ENCODE data around the gene ALS2CL.

The ALS2CL gene

GRCh38 chr3:46694520-46694919 is 1.0 kb upstream of the ALS2CL start:
- Histone ChIP-seq H3K4me3 (ENCODE audit: low read depth in 1 of 2, low read length in 2 of 2) (no peak overlapping the region), H3K36me3 (ENCODE audit: control insufficient read depth in 1 of 2, insufficient read depth in 2 of 2, low read length in 2 of 2) (no peaks in the 10 kb centered on the region), H3K27ac (ENCODE audit: low read depth, low read length) (no peak overlapping the region), H3K27me3 (ENCODE audit: control insufficient read depth in 1 of 2, insufficient read depth in 2 of 2, low read length in 2 of 2) (no peaks in the 10 kb centered on the region), H3K9me3 (ENCODE audit: control insufficient read depth in 1 of 2, low read length in 2 of 2) (no peaks in the 10 kb centered on the region), H3K4me1 (ENCODE audit: control insufficient read depth in 1 of 2, insufficient read depth in 2 of 2, low read length in 2 of 2) (peaks cover 45 to 61% of the 10 kb centered on the region in 2 donors), H3K9ac (ENCODE audit: low read depth in 1 of 2, low read length in 2 of 2) (no peak overlapping the region)

- Histone ChIP-seq H3K27ac (ENCODE audit: low read depth, low read length) (no peak overlapping the region), H3K4me1 (ENCODE audit: control insufficient read depth in 1 of 2, insufficient read depth in 2 of 2, low read length in 2 of 2) (peaks cover 45 to 60% of the 10 kb centered on the region in 2 donors), H3K9me3 (ENCODE audit: control insufficient read depth in 1 of 2, low read length in 2 of 2) (no peaks in the 10 kb centered on the region), H3K27me3 (ENCODE audit: control insufficient read depth in 1 of 2, insufficient read depth in 2 of 2, low read length in 2 of 2) (no peaks in the 10 kb centered on the region), H3K9ac (ENCODE audit: low read depth in 1 of 2, low read length in 2 of 2) (peak overlapping the region in 1 of 2 donors; percentile 32), H3K4me3 (ENCODE audit: low read depth in 1 of 2, low read length in 2 of 2) (peak overlapping the region; percentile 56 to 83), H3K36me3 (ENCODE audit: control insufficient read depth in 1 of 2, insufficient read depth in 2 of 2, low read length in 2 of 2) (peaks cover 0 to 3% of the 10 kb centered on the region in 2 donors)
These were observed 380 bp upstream of the ALS2CL start for GRCh38 chr3:46693892-46694226.

- Histone ChIP-seq H3K27me3 (ENCODE audit: control insufficient read depth in 1 of 2, insufficient read depth in 2 of 2, low read length in 2 of 2) (no peaks in the 10 kb centered on the region), H3K9me3 (ENCODE audit: control insufficient read depth in 1 of 2, low read length in 2 of 2) (no peaks in the 10 kb centered on the region), H3K36me3 (ENCODE audit: control insufficient read depth in 1 of 2, insufficient read depth in 2 of 2, low read length in 2 of 2) (peaks cover 0 to 3% of the 10 kb centered on the region in 2 donors), H3K4me3 (ENCODE audit: low read depth in 1 of 2, low read length in 2 of 2) (peak overlapping the region; percentile 82 to 83), H3K9ac (ENCODE audit: low read depth in 1 of 2, low read length in 2 of 2) (peak overlapping the region; percentile 82 to 88), H3K27ac (ENCODE audit: low read depth, low read length) (no peak overlapping the region), H3K4me1 (ENCODE audit: control insufficient read depth in 1 of 2, insufficient read depth in 2 of 2, low read length in 2 of 2) (peaks cover 45 to 60% of the 10 kb centered on the region in 2 donors)
These were observed 901 bp downstream of the ALS2CL start for GRCh38 chr3:46692566-46692990.

GRCh38 chr3:46690798-46691197 is 2.7 kb downstream of the ALS2CL start:
- Histone ChIP-seq H3K27ac (ENCODE audit: low read depth, low read length) (no peak overlapping the region), H3K9me3 (ENCODE audit: control insufficient read depth in 1 of 2, low read length in 2 of 2) (no peaks in the 10 kb centered on the region), H3K36me3 (ENCODE audit: control insufficient read depth in 1 of 2, insufficient read depth in 2 of 2, low read length in 2 of 2) (peaks cover 0 to 3% of the 10 kb centered on the region in 2 donors), H3K27me3 (ENCODE audit: control insufficient read depth in 1 of 2, insufficient read depth in 2 of 2, low read length in 2 of 2) (no peaks in the 10 kb centered on the region), H3K4me3 (ENCODE audit: low read depth in 1 of 2, low read length in 2 of 2) (no peak overlapping the region), H3K4me1 (ENCODE audit: control insufficient read depth in 1 of 2, insufficient read depth in 2 of 2, low read length in 2 of 2) (peaks cover 38 to 48% of the 10 kb centered on the region in 2 donors), H3K9ac (ENCODE audit: low read depth in 1 of 2, low read length in 2 of 2) (no peak overlapping the region)

GRCh38 chr3:46685446-46685845 is 8.0 kb downstream of the ALS2CL start:
- Histone ChIP-seq H3K27ac (ENCODE audit: low read depth, low read length) (no peak overlapping the region), H3K36me3 (ENCODE audit: control insufficient read depth in 1 of 2, insufficient read depth in 2 of 2, low read length in 2 of 2) (peaks cover 0 to 10% of the 10 kb centered on the region in 2 donors), H3K9me3 (ENCODE audit: control insufficient read depth in 1 of 2, low read length in 2 of 2) (no peaks in the 10 kb centered on the region), H3K4me3 (ENCODE audit: low read depth in 1 of 2, low read length in 2 of 2) (no peak overlapping the region), H3K4me1 (ENCODE audit: control insufficient read depth in 1 of 2, insufficient read depth in 2 of 2, low read length in 2 of 2) (peaks cover 2% of the 10 kb centered on the region in 2 donors), H3K9ac (ENCODE audit: low read depth in 1 of 2, low read length in 2 of 2) (no peak overlapping the region), H3K27me3 (ENCODE audit: control insufficient read depth in 1 of 2, insufficient read depth in 2 of 2, low read length in 2 of 2) (no peaks in the 10 kb centered on the region)

- H3K9me3 ChIP-seq (ENCODE audit: control insufficient read depth in 1 of 2, low read length in 2 of 2), result no peaks in the 10 kb centered on the region
- H3K27me3 ChIP-seq (ENCODE audit: control insufficient read depth in 1 of 2, insufficient read depth in 2 of 2, low read length in 2 of 2), result no peaks in the 10 kb centered on the region
- no peaks in the 10 kb centered on the region for H3K4me1 ChIP-seq (ENCODE audit: control insufficient read depth in 1 of 2, insufficient read depth in 2 of 2, low read length in 2 of 2)
- no peak overlapping the region for H3K4me3 ChIP-seq (ENCODE audit: low read depth in 1 of 2, low read length in 2 of 2)
- H3K27ac ChIP-seq (ENCODE audit: low read depth, low read length), result no peak overlapping the region
- peaks cover 0 to 14% of the 10 kb centered on the region in 2 donors for H3K36me3 ChIP-seq (ENCODE audit: control insufficient read depth in 1 of 2, insufficient read depth in 2 of 2, low read length in 2 of 2)
- no peak overlapping the region for H3K9ac ChIP-seq (ENCODE audit: low read depth in 1 of 2, low read length in 2 of 2)
These were observed 8.6 kb downstream of the ALS2CL start for GRCh38 chr3:46684891-46685290.

GRCh38 chr3:46682974-46683373 is 10.5 kb downstream of the ALS2CL start:
- Histone ChIP-seq H3K9ac (ENCODE audit: low read depth in 1 of 2, low read length in 2 of 2) (no peak overlapping the region), H3K9me3 (ENCODE audit: control insufficient read depth in 1 of 2, low read length in 2 of 2) (no peaks in the 10 kb centered on the region), H3K4me1 (ENCODE audit: control insufficient read depth in 1 of 2, insufficient read depth in 2 of 2, low read length in 2 of 2) (no peaks in the 10 kb centered on the region), H3K27me3 (ENCODE audit: control insufficient read depth in 1 of 2, insufficient read depth in 2 of 2, low read length in 2 of 2) (no peaks in the 10 kb centered on the region), H3K27ac (ENCODE audit: low read depth, low read length) (no peak overlapping the region), H3K4me3 (ENCODE audit: low read depth in 1 of 2, low read length in 2 of 2) (no peak overlapping the region), H3K36me3 (ENCODE audit: control insufficient read depth in 1 of 2, insufficient read depth in 2 of 2, low read length in 2 of 2) (peaks cover 0 to 11% of the 10 kb centered on the region in 2 donors)

- Histone ChIP-seq H3K36me3 (ENCODE audit: control insufficient read depth in 1 of 2, insufficient read depth in 2 of 2, low read length in 2 of 2) (peaks cover 0 to 11% of the 10 kb centered on the region in 2 donors), H3K9ac (ENCODE audit: low read depth in 1 of 2, low read length in 2 of 2) (no peak overlapping the region), H3K4me1 (ENCODE audit: control insufficient read depth in 1 of 2, insufficient read depth in 2 of 2, low read length in 2 of 2) (no peaks in the 10 kb centered on the region), H3K27me3 (ENCODE audit: control insufficient read depth in 1 of 2, insufficient read depth in 2 of 2, low read length in 2 of 2) (no peaks in the 10 kb centered on the region), H3K27ac (ENCODE audit: low read depth, low read length) (no peak overlapping the region), H3K9me3 (ENCODE audit: control insufficient read depth in 1 of 2, low read length in 2 of 2) (no peaks in the 10 kb centered on the region), H3K4me3 (ENCODE audit: low read depth in 1 of 2, low read length in 2 of 2) (no peak overlapping the region)
These were observed 11.5 kb downstream of the ALS2CL start for GRCh38 chr3:46681856-46682540.

- no peak overlapping the region for H3K4me3 ChIP-seq (ENCODE audit: low read depth in 1 of 2, low read length in 2 of 2)
- no peak overlapping the region for H3K9ac ChIP-seq (ENCODE audit: low read depth in 1 of 2, low read length in 2 of 2)
- no peaks in the 10 kb centered on the region for H3K27me3 ChIP-seq (ENCODE audit: control insufficient read depth in 1 of 2, insufficient read depth in 2 of 2, low read length in 2 of 2)
- H3K4me1 ChIP-seq (ENCODE audit: control insufficient read depth in 1 of 2, insufficient read depth in 2 of 2, low read length in 2 of 2), result no peaks in the 10 kb centered on the region
- H3K27ac ChIP-seq (ENCODE audit: low read depth, low read length), result no peak overlapping the region
- H3K9me3 ChIP-seq (ENCODE audit: control insufficient read depth in 1 of 2, low read length in 2 of 2), result no peaks in the 10 kb centered on the region
- peaks cover 0 to 11% of the 10 kb centered on the region in 2 donors for H3K36me3 ChIP-seq (ENCODE audit: control insufficient read depth in 1 of 2, insufficient read depth in 2 of 2, low read length in 2 of 2)
These were observed 12.1 kb downstream of the ALS2CL start for GRCh38 chr3:46681387-46681786.

GRCh38 chr3:46680298-46680826 is 13.1 kb downstream of the ALS2CL start:
- Histone ChIP-seq H3K4me3 (ENCODE audit: low read depth in 1 of 2, low read length in 2 of 2) (no peak overlapping the region), H3K9ac (ENCODE audit: low read depth in 1 of 2, low read length in 2 of 2) (no peak overlapping the region), H3K9me3 (ENCODE audit: control insufficient read depth in 1 of 2, low read length in 2 of 2) (no peaks in the 10 kb centered on the region), H3K36me3 (ENCODE audit: control insufficient read depth in 1 of 2, insufficient read depth in 2 of 2, low read length in 2 of 2) (peaks cover 0 to 17% of the 10 kb centered on the region in 2 donors), H3K27me3 (ENCODE audit: control insufficient read depth in 1 of 2, insufficient read depth in 2 of 2, low read length in 2 of 2) (no peaks in the 10 kb centered on the region), H3K27ac (ENCODE audit: low read depth, low read length) (no peak overlapping the region), H3K4me1 (ENCODE audit: control insufficient read depth in 1 of 2, insufficient read depth in 2 of 2, low read length in 2 of 2) (peaks cover 0 to 6% of the 10 kb centered on the region in 2 donors)
